DOHH2 (cell line): ENCODE measurements around the gene ANAPC2.
A peak's percentile ranks its signal among the peaks of the same experiment; 100 is the strongest.

Experiments
- H3F3A ChIP-seq: fragments of 200-600 bp; sonication (generic), shearing (Covaris generic); 2 replicates; pipeline ENCODE4 v1.6.0; 2016; ENCODE audit warnings: antibody characterized with exemption, mild to moderate bottlenecking; ENCODE audit not compliant: control insufficient read depth, insufficient read depth
- H3K27ac ChIP-seq: fragments of 200-600 bp; sonication (generic); 2 replicates; pipeline ENCODE4 v1.5.1; 2014; ENCODE audit warnings: low read depth, mild to moderate bottlenecking, low read length, moderate library complexity
- H3K27me3 ChIP-seq: fragments of 200-600 bp; sonication (generic); 2 replicates; pipeline ENCODE4 v1.6.1; 2014; ENCODE audit warnings: mild to moderate bottlenecking, low read length, mixed read lengths; ENCODE audit not compliant: control insufficient read depth
- H3K36me3 ChIP-seq: fragments of 200-600 bp; sonication (generic); 2 replicates; pipeline ENCODE4 v1.6.1; 2014; ENCODE audit warnings: mild to moderate bottlenecking, low read length, moderate library complexity, mixed read lengths; ENCODE audit not compliant: control insufficient read depth
- H3K4me1 ChIP-seq: fragments of 200-600 bp; sonication (generic); 2 replicates; pipeline ENCODE4 v1.6.1; 2014; ENCODE audit warnings: mild to moderate bottlenecking, low read length, mixed read lengths; ENCODE audit not compliant: control insufficient read depth
- H3K4me2 ChIP-seq: fragments of 200-600 bp; sonication (generic); 2 replicates; pipeline ENCODE4 v1.6.0; 2014; ENCODE audit warnings: mild to moderate bottlenecking, low read length, moderate library complexity
- H3K4me3 ChIP-seq: fragments of 200-600 bp; sonication (generic); 2 replicates; pipeline ENCODE4 v1.5.1; 2014; ENCODE audit warnings: mild to moderate bottlenecking, low read length, mixed read lengths
- H3K79me2 ChIP-seq: fragments of 200-600 bp; sonication (generic); 2 replicates; pipeline ENCODE4 v1.6.1; 2014; ENCODE audit warnings: mild to moderate bottlenecking, low read length, mixed read lengths; ENCODE audit not compliant: control insufficient read depth
- H3K9me2 ChIP-seq: fragments of 200-600 bp; sonication (generic); replicated peaks from 2 replicates; pipeline ENCODE4 v1.6.1; 2014; ENCODE audit warnings: mild to moderate bottlenecking, low read length, mixed read lengths; ENCODE audit not compliant: control insufficient read depth
- H3K9me3 ChIP-seq: fragments of 200-600 bp; sonication (generic); 2 replicates; pipeline ENCODE4 v1.6.1; 2014; ENCODE audit warnings: antibody characterized with exemption, low read length, mixed read lengths; ENCODE audit not compliant: control insufficient read depth, insufficient read depth
- H4K20me1 ChIP-seq: fragments of 200-600 bp; sonication (generic); 2 replicates; pipeline ENCODE4 v1.6.0; 2014; ENCODE audit warnings: low read depth, mild to moderate bottlenecking, antibody characterized with exemption, low read length, moderate library complexity; ENCODE audit not compliant: control insufficient read depth, insufficient read depth
- EZH2phosphoT487 ChIP-seq: fragments of 200-600 bp; sonication (generic); IDR thresholded peaks from 2 replicates; pipeline ENCODE4 v1.6.1; 2017; ENCODE audit warnings: borderline replicate concordance, mild to moderate bottlenecking, antibody characterized with exemption, low read length, moderate library complexity, mixed read lengths
- TF ChIP-seq, protein P1 (sequence below): fragments of 200-600 bp; sonication (generic); IDR thresholded peaks from one replicate; pipeline ENCODE4 v1.5.1; 2014; ENCODE audit warnings: antibody characterized with exemption, mild to moderate bottlenecking, low read depth, low read length; ENCODE audit not compliant: poor library complexity, severe bottlenecking

The ANAPC2 gene

DNA sequence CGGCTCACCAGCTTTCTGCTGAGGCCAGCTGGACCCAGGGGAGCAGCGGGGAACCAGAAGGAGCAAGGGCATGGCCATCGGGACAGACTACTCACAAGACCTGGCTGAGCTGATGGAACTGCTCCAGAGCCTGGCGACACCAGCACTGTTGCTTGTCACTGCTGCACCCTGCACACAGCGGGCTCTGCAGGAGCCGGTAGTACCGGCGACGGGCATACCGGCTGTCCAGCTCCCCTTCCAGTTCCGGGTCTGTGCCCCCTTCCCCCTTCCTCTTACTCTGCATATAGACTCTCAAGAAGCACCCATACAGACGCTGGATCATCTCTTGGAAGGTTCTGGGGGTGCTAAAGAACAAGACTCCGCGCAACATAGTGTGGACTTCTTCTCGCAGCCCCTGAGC, 974 bp downstream of the ANAPC2 start:
- Histone ChIP-seq H3K27ac (no peak overlapping the region), H3K79me2 (peaks cover 59% of the 10 kb centered on the region), H3K4me1 (peaks cover 29% of the 10 kb centered on the region), H3K4me2 (peak overlapping the region; percentile 72), H3K4me3 (peak overlapping the region; percentile 95), H3K36me3 (peaks cover 63% of the 10 kb centered on the region), H3K27me3 (no peaks in the 10 kb centered on the region), H4K20me1 (no peaks in the 10 kb centered on the region), H3F3A (no peaks in the 10 kb centered on the region), H3K9me3 (no peaks in the 10 kb centered on the region), H3K9me2 (no peaks in the 10 kb centered on the region)
- no peak for TF ChIP-seq EZH2phosphoT487
- TF ChIP-seq, protein P1, sequence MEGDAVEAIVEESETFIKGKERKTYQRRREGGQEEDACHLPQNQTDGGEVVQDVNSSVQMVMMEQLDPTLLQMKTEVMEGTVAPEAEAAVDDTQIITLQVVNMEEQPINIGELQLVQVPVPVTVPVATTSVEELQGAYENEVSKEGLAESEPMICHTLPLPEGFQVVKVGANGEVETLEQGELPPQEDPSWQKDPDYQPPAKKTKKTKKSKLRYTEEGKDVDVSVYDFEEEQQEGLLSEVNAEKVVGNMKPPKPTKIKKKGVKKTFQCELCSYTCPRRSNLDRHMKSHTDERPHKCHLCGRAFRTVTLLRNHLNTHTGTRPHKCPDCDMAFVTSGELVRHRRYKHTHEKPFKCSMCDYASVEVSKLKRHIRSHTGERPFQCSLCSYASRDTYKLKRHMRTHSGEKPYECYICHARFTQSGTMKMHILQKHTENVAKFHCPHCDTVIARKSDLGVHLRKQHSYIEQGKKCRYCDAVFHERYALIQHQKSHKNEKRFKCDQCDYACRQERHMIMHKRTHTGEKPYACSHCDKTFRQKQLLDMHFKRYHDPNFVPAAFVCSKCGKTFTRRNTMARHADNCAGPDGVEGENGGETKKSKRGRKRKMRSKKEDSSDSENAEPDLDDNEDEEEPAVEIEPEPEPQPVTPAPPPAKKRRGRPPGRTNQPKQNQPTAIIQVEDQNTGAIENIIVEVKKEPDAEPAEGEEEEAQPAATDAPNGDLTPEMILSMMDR = no peak

DNA sequence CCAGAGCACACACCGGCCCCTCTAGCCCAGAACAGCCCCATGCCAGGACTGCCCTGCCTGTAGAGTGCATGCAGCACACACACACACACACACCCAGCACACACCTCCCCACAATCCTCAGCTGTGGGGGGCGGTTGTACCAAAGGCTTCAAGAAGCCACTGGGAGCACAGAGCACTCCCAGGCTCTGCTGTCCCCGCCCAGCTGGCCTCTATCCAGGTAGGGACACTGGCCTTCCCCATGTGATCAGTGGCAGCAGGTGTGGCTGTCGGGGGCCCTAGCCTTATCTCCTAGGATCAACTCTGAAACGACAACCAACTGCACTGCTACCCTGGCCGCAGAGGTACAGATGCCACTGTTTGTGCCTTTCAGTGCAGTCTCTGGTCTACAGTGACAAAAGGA, 2.0 kb downstream of the ANAPC2 start:
- Histone ChIP-seq H4K20me1 (no peaks in the 10 kb centered on the region), H3K4me1 (peaks cover 29% of the 10 kb centered on the region), H3K9me3 (no peaks in the 10 kb centered on the region), H3K27me3 (no peaks in the 10 kb centered on the region), H3K9me2 (no peaks in the 10 kb centered on the region), H3K36me3 (peaks cover 60% of the 10 kb centered on the region), H3K4me2 (peak overlapping the region; percentile 72), H3F3A (no peaks in the 10 kb centered on the region), H3K79me2 (peaks cover 59% of the 10 kb centered on the region), H3K27ac (no peak overlapping the region), H3K4me3 (peak overlapping the region; percentile 95; the same call in 1 of the 2 replicates)
- no peak for TF ChIP-seq EZH2phosphoT487
- TF ChIP-seq, protein P1 = no peak

GRCh38 chr9:137185921-137186320, 2.4 kb downstream of the ANAPC2 start:
- Histone ChIP-seq H3K9me3 (no peaks in the 10 kb centered on the region), H3K27me3 (no peaks in the 10 kb centered on the region), H3K4me1 (peaks cover 29% of the 10 kb centered on the region), H3K4me3 (no peak overlapping the region), H3K4me2 (peak overlapping the region; percentile 72; the same call in 1 of the 2 replicates), H3F3A (no peaks in the 10 kb centered on the region), H3K36me3 (peaks cover 60% of the 10 kb centered on the region), H3K27ac (no peak overlapping the region), H3K79me2 (peaks cover 59% of the 10 kb centered on the region), H4K20me1 (no peaks in the 10 kb centered on the region), H3K9me2 (no peaks in the 10 kb centered on the region)
- TF ChIP-seq, protein P1 = no peak
- TF ChIP-seq EZH2phosphoT487 = no peak
